Naive thymus-derived CD4-positive, alpha-beta T cell (primary cell): ENCODE measurements around the gene TAGLN2. TPM values are rescaled to one million over a fixed set of nuclear protein-coding genes. Genes with fewer than 3 reads are reported as not detected.

Experiments used
- ATAC-seq: fragments of 150-1000 bp; cut with Tn5 transposase; 2 replicates; pipeline ENCODE4 v1.10.0; 2021; ENCODE audit warnings: mild to moderate bottlenecking, moderate library complexity
- CTCF ChIA-PET: fragments of 350-600 bp; sonication (Branson Sonifier 250); formaldehyde crosslinking; loops from one replicate; lab custom pipeline; 2021; ENCODE audit warnings: antibody characterized with exemption; lab: Charles Lee
- POLR2A ChIA-PET: fragments of 350-600 bp; sonication (Branson Sonifier 250); formaldehyde crosslinking; loops from one replicate; lab custom pipeline; 2021; ENCODE audit warnings: antibody characterized with exemption, inconsistent platforms; lab: Charles Lee
- DNase-seq, 9 donors: peaks; one replicate each; pipeline versions ENCODE4 v3.0.0 to v3.0.0-alpha.2; 2020 to 2022; ENCODE audit warnings: mixed read lengths in 1 of 9
- H3K27ac ChIP-seq: one replicate; pipeline ENCODE4 v1.7.0; 2013; ENCODE audit warnings: mild to moderate bottlenecking, low read depth, low read length, moderate library complexity
- H3K27me3 ChIP-seq, 2 donors: one replicate each; pipeline ENCODE4 v1.7.0; 2013; ENCODE audit warnings: low read length in 2 of 2, mild to moderate bottlenecking in 2 of 2, moderate library complexity in 2 of 2; ENCODE audit not compliant: control insufficient read depth in 2 of 2, insufficient read depth in 2 of 2
- H3K36me3 ChIP-seq, 3 experiments: 1 replicate in 2 of 3; 2 replicates in 1 of 3; pipeline ENCODE4 v1.7.0; 2013; ENCODE audit warnings: low read length in 3 of 3, mild to moderate bottlenecking in 3 of 3, moderate library complexity in 1 of 3; ENCODE audit not compliant: insufficient read depth in 3 of 3, control insufficient read depth in 2 of 3
- H3K4me1 ChIP-seq, 2 donors: one replicate each; pipeline ENCODE4 v1.7.0; 2013; ENCODE audit warnings: low read length in 2 of 2, mild to moderate bottlenecking in 2 of 2, moderate library complexity in 1 of 2; ENCODE audit not compliant: control insufficient read depth in 2 of 2, insufficient read depth in 2 of 2
- H3K4me3 ChIP-seq: 2 replicates; pipeline ENCODE4 v1.7.0; 2013; ENCODE audit warnings: mild to moderate bottlenecking, low read length
- H3K9me3 ChIP-seq, 3 experiments: 1 replicate in 2 of 3; 2 replicates in 1 of 3; pipeline ENCODE4 v1.7.0; 2013; ENCODE audit warnings: low read length in 3 of 3; ENCODE audit not compliant: control insufficient read depth in 2 of 3
- H3K27ac Mint-ChIP-seq, 9 donors: one replicate each; pipeline ENCODE4 v1.8.0; 2020 to 2022; ENCODE audit warnings: mixed read lengths in 9 of 9, mild to moderate bottlenecking in 8 of 9, moderate library complexity in 5 of 9, inconsistent platforms in 2 of 9
- H3K27me3 Mint-ChIP-seq, 5 donors: one replicate each; pipeline ENCODE4 v1.8.0; 2021 to 2022; ENCODE audit warnings: mixed read lengths in 5 of 5, mild to moderate bottlenecking in 1 of 5
- H3K36me3 Mint-ChIP-seq, 5 donors: one replicate each; pipeline ENCODE4 v1.8.0; 2020 to 2022; ENCODE audit warnings: mixed read lengths in 5 of 5, mild to moderate bottlenecking in 3 of 5, inconsistent platforms in 1 of 5
- H3K4me1 Mint-ChIP-seq, 7 donors: one replicate each; pipeline ENCODE4 v1.8.0; 2020 to 2022; ENCODE audit warnings: mixed read lengths in 7 of 7, mild to moderate bottlenecking in 3 of 7, inconsistent platforms in 1 of 7
- H3K4me3 Mint-ChIP-seq, 10 donors: one replicate each; pipeline ENCODE4 v1.8.0; 2020 to 2022; ENCODE audit warnings: mild to moderate bottlenecking in 10 of 10, mixed read lengths in 10 of 10, moderate library complexity in 6 of 10, inconsistent platforms in 2 of 10
- H3K9me3 Mint-ChIP-seq, 11 donors: one replicate each; pipeline ENCODE4 v1.8.0; 2020 to 2022; ENCODE audit warnings: mixed read lengths in 11 of 11, mild to moderate bottlenecking in 4 of 11, inconsistent platforms in 1 of 11, moderate library complexity in 1 of 11
- intact Hi-C, 2 donors: fragments of 100-400 bp; cut with micrococcal nuclease; formaldehyde crosslinking; loops; one replicate each; pipeline ENCODE4 v1.15.1; 2023
- polyA plus RNA-seq, 2 donors: library from polyadenylated mRNA; unstranded; fragments of 300-500 nt; fragmentation: Illumina TruSeq; gene quantifications; one replicate each; pipeline ENCODE4 v1.2.3, GENCODE V29; 2021
- total RNA-seq, 6 experiments: library from RNA in 5 of 6; stranded (reverse) in 5 of 6; gene quantifications; 1 replicate in 5 of 6; 2 replicates in 1 of 6; pipeline ENCODE4 v1.2.3 and lab custom pipeline; 2021 to 2026

TAGLN2 gene
- total and polyA plus RNA-seq, 7 experiments from 2014 or later, result 116 to 662 (median 405) TPM

- H3K4me1 ChIP-seq, result no peaks in the 10 kb centered on the region
- peaks cover 9 to 70% (median 25%) of the 10 kb centered on the region in 5 donors for H3K27me3 Mint-ChIP-seq
- H3K36me3 ChIP-seq, result no peaks in the 10 kb centered on the region
- H3K27ac Mint-ChIP-seq, result peak overlapping the region in 1 of 9 donors; percentile 60
- peaks cover 0 to 1% (median 0%) of the 10 kb centered on the region in 11 donors for H3K9me3 Mint-ChIP-seq
- H3K4me3 ChIP-seq, result no peak overlapping the region
- H3K9me3 ChIP-seq, result no peaks in the 10 kb centered on the region
- H3K27ac ChIP-seq, result no peak overlapping the region
- DNase-seq (no peak), ATAC-seq (no peak)
- ChIA-PET POLR2A (no interaction called here), CTCF (no interaction called here)
- no peak overlapping the region for H3K4me3 Mint-ChIP-seq
- intact Hi-C loops, result no loop called here
- no peaks in the 10 kb centered on the region for H3K36me3 Mint-ChIP-seq
- H3K27me3 ChIP-seq, result peaks cover 0 to 3% of the 10 kb centered on the region in 2 donors
- peaks cover 0 to 3% (median under 1%) of the 10 kb centered on the region in 7 donors for H3K4me1 Mint-ChIP-seq
Measured at GRCh38 chr1:159951016-159951415, 25.7 kb upstream of the TAGLN2 start.

DNA sequence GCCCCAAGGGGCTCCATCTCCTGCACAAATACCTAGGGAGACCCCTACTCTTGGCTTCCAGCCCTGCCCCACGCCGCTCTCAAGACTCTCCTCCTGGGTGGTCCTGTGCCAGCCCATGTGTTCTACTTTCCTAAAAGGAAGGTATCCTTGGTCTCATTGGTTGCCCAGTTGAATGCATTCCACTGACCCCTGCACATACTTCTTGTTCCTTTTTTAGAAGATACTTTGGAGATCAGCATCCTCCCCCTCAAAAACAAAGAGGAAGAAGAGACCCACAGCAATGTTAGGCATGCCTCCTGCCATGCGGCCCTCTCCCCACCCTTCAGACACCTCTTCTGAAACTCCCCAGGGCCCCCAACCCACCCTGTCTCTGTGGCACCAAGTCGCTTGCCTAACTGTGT is 24.7 kb upstream of the TAGLN2 start:
- ATAC-seq, result no peak

DNA sequence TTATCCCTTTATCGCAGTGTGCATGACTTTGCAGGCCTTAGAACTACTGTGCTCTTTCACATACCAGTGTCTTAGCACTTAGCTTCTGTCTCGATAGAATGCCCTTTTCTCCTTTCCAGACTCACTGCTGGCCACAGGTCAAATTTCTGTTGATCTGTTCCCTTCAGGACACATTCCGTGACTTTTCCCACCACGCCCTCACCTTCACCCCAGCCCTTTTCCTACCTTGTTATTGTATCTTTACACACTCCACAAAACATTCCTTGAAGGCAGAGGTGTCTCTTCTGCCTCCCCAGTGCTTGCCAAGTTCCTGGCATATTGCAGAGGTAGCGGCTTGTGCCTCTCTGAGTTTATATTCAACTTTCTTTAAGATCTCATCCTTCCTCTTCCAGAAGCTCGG is 23.8 kb upstream of the TAGLN2 start:
- peaks cover 8 to 11% of the 10 kb centered on the region in 2 donors for H3K27me3 ChIP-seq
- POLR2A ChIA-PET, result no interaction called here

More for the DNA sequence above, 24.7 kb upstream of the TAGLN2 start:
- CTCF ChIA-PET, result no interaction called here
- Histone ChIP-seq H3K27me3 (peaks cover 3 to 4% of the 10 kb centered on the region in 2 donors), H3K27ac (no peak overlapping the region), H3K9me3 (no peaks in the 10 kb centered on the region), H3K4me1 (peaks cover 4 to 5% of the 10 kb centered on the region in 2 donors), H3K36me3 (no peaks in the 10 kb centered on the region), H3K4me3 (no peak overlapping the region)
- Mint-ChIP-seq H3K27ac (no peak overlapping the region), H3K36me3 (no peaks in the 10 kb centered on the region), H3K9me3 (peaks cover 0 to 1% (median 0%) of the 10 kb centered on the region in 11 donors), H3K27me3 (peaks cover 9 to 73% (median 29%) of the 10 kb centered on the region in 5 donors), H3K4me1 (peaks cover 4 to 11% (median 8%) of the 10 kb centered on the region in 7 donors), H3K4me3 (no peak overlapping the region)
- POLR2A ChIA-PET, result no interaction called here
- no peak for DNase-seq
- intact Hi-C loops, result loop anchor here in 1 of 2 donors (5.0 kb wide), 2 partner anchors 98 to 788 kb away; no protein-coding TSS in a partner anchor

DNA sequence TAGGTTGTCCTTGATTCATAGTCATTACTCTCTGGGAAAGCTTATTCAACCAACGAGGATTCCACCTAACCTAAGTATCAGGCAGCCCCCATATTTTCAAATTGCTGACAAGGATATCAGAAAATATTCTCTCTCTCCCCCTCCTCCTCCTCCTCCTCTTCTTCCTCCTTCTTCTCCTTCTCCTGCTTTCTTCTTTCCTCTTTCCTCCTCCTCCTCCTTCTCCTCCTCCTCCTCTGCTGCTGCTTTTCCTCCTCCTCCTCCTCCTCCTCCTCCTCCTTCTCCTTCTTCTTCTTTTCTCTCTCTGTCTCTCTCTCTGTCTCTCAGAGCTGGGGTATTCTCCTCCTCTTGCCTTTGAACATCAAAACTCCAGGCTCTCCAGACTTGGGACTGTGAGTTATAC is 22.6 kb upstream of the TAGLN2 start:
- peaks cover 23 to 81% (median 35%) of the 10 kb centered on the region in 5 donors for H3K27me3 Mint-ChIP-seq
- DNase-seq (no peak), ATAC-seq (no peak)
- H3K27ac ChIP-seq, result no peak overlapping the region
- ChIA-PET POLR2A (no interaction called here), CTCF (interaction anchor here (0.7 to 1.7 kb wide), 4 partner anchors 7 to 746 kb away, joined by 3 to 5 read pairs (median 3); no protein-coding TSS in a partner anchor)
- no peak overlapping the region for H3K27ac Mint-ChIP-seq
- H3K4me3 Mint-ChIP-seq, result peak overlapping the region in 1 of 10 donors; percentile 58
- H3K4me3 ChIP-seq, result no peak overlapping the region
- H3K36me3 ChIP-seq, result no peaks in the 10 kb centered on the region
- no peaks in the 10 kb centered on the region for H3K9me3 ChIP-seq
- no peaks in the 10 kb centered on the region for H3K36me3 Mint-ChIP-seq
- H3K4me1 ChIP-seq, result peaks cover 4 to 7% of the 10 kb centered on the region in 2 donors
- peaks cover 8 to 13% of the 10 kb centered on the region in 2 donors for H3K27me3 ChIP-seq
- H3K9me3 Mint-ChIP-seq, result peaks cover 0 to 1% (median 0%) of the 10 kb centered on the region in 11 donors
- intact Hi-C loops, result loop anchor here in 1 of 2 donors (5.0 kb wide), 2 partner anchors 96 to 786 kb away; no protein-coding TSS in a partner anchor
- peaks cover 8 to 15% (median 14%) of the 10 kb centered on the region in 7 donors for H3K4me1 Mint-ChIP-seq

More for the DNA sequence above, 23.8 kb upstream of the TAGLN2 start:
- Histone ChIP-seq H3K4me1 (peaks cover 4 to 7% of the 10 kb centered on the region in 2 donors), H3K27ac (no peak overlapping the region), H3K36me3 (no peaks in the 10 kb centered on the region), H3K9me3 (no peaks in the 10 kb centered on the region), H3K4me3 (no peak overlapping the region)
- intact Hi-C loops, result loop anchor here in 1 of 2 donors (5.0 kb wide), 2 partner anchors 97 to 787 kb away; no protein-coding TSS in a partner anchor
- Mint-ChIP-seq H3K9me3 (peaks cover 0 to 1% (median 0%) of the 10 kb centered on the region in 11 donors), H3K4me3 (no peak overlapping the region), H3K4me1 (peaks cover 8 to 15% (median 12%) of the 10 kb centered on the region in 7 donors), H3K27me3 (peaks cover 16 to 74% (median 36%) of the 10 kb centered on the region in 5 donors), H3K27ac (no peak overlapping the region), H3K36me3 (no peaks in the 10 kb centered on the region)
- CTCF ChIA-PET, result no interaction called here
- no peak for ATAC-seq
- DNase-seq, result no peak

DNA sequence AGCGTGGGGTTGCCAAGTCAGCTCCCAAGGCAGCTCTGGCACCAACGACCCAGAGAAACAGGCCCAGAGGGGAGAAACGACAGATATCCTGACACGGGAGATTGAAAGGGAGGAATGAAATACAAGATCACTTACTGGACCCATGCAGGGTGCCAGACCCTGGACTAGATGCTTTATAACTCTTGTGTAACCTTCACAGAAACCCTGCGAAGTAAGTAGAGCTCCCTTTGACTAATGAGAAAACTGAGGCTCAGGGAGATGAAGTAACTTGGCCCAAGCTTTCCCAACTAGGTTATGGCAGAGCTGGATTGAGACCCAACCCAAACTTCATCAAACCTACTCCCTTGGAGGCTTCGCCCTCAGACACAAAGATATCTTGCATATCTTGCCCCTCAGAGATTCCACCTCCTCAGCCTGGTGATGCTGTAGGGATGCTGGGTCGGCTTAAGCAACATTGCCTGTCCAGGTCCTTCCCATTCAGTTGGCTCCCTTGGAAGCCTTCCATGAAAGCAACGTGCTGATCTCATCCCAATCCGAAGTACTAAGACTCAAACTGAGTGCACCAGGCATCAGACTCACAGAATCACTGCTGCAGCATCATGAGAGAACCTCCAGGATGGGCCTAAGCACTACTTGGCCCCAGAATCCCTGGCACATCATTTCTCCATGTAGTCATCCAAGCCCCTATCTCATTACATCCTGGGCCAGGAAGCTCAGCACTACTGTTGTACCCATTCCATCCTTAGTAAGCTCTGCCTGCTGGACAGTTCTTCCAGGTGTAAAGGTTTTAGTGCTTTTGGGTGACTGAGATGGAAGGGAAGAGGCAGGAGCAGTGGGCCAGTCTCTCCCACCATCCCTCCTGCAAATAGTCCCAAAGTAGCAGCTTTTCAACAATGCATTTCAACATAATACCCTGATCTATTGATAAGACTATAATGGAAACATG is 21.2 kb upstream of the TAGLN2 start:
- Histone ChIP-seq H3K4me3 (no peak overlapping the region), H3K9me3 (no peaks in the 10 kb centered on the region), H3K36me3 (no peaks in the 10 kb centered on the region), H3K4me1 (peaks cover 4 to 7% of the 10 kb centered on the region in 2 donors), H3K27me3 (peaks cover 8 to 11% of the 10 kb centered on the region in 2 donors), H3K27ac (no peak overlapping the region)
- Mint-ChIP-seq H3K9me3 (peaks cover 0 to 1% (median 0%) of the 10 kb centered on the region in 11 donors), H3K27ac (peak overlapping the region in 1 of 9 donors; percentile 69), H3K27me3 (peaks cover 27 to 78% (median 32%) of the 10 kb centered on the region in 5 donors), H3K4me1 (peaks cover 8 to 18% (median 14%) of the 10 kb centered on the region in 7 donors), H3K36me3 (no peaks in the 10 kb centered on the region), H3K4me3 (peak overlapping the region in 9 of 10 donors; percentile 40 to 79 (median 68))
- ATAC-seq, result no peak
- DNase-seq, result no peak
- CTCF ChIA-PET, result interaction anchor here (1.1 to 2.2 kb wide), 7 partner anchors 9 to 147 kb away, joined by 4 to 16 read pairs (median 8); no protein-coding TSS in a partner anchor
- POLR2A ChIA-PET, result interaction anchor here (0.6 to 1.4 kb wide), 3 partner anchors 22 to 802 kb away, joined by 3 to 5 read pairs (median 4); partner anchors contain the start of gene TAGLN2
- intact Hi-C loops, result loop anchor here in 1 of 2 donors (5.0 kb wide), 2 partner anchors 94 to 784 kb away; no protein-coding TSS in a partner anchor
